ENCODE results near the gene PDLIM3. TPM values are rescaled to one million over a fixed set of nuclear protein-coding genes. Genes with fewer than 3 reads are reported as not detected.

The PDLIM3 gene
- polyA plus RNA-seq, 4 donors: 3.8 to 7.2 (median 4.2) TPM

DNA sequence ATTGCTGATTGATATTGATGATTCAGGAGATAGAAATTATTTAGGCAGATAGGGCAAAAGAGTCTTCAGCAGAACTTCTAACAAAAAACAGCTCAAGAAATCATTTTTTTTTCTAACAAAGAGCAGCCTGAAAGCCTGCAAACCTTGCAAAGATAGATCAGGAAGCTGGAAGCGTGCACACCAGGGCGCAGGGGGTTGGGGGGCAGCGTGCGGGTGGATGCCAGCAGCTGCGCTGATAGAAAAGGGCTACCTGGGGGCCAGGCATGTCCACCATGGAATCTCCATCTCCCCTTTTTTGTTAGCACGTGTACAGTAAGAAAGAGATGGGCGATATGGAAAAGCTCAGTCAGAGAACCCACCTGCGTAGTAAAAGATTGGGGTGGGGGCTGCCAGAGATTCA lies 62.1 kb downstream of the PDLIM3 start:
- DNase-seq (ENCODE audit: low read depth in 4 of 4, low spot score in 3 of 4): no peak

- DNase-seq (ENCODE audit: low read depth in 4 of 4, low spot score in 3 of 4): peak in 1 of 4 donors; percentile 12
Observed at GRCh38 chr4:185472103-185472542, 63.2 kb downstream of the PDLIM3 start.

GRCh38 chr4:185471235-185472102 lies 63.8 kb downstream of the PDLIM3 start, which contains the start of gene CCDC110:
Gene CCDC110 (minus strand): TSS chr4:185471733. CDS start chr4:185471683, 50 bp downstream.
- DNase-seq (ENCODE audit: low read depth in 4 of 4, low spot score in 3 of 4): peak; percentile 75 to 87 (median 82)

GRCh38 chr4:185470501-185471195 lies 64.7 kb downstream of the PDLIM3 start:
- peak in 3 of 4 donors; percentile 35 to 53 (median 40) for DNase-seq (ENCODE audit: low read depth in 4 of 4, low spot score in 3 of 4)

- no peak for DNase-seq (ENCODE audit: low read depth in 4 of 4, low spot score in 3 of 4)
Observed at GRCh38 chr4:185469580-185470154, 65.6 kb downstream of the PDLIM3 start.

- no peak for DNase-seq (ENCODE audit: low read depth in 4 of 4, low spot score in 3 of 4)
Observed at GRCh38 chr4:185468999-185469398, 66.3 kb downstream of the PDLIM3 start.

- DNase-seq (ENCODE audit: low read depth in 4 of 4, low spot score in 3 of 4): no peak
Observed at GRCh38 chr4:185467991-185468390, 67.3 kb downstream of the PDLIM3 start.

GRCh38 chr4:185467101-185467500 lies 68.2 kb downstream of the PDLIM3 start:
- DNase-seq (ENCODE audit: low read depth in 4 of 4, low spot score in 3 of 4): no peak

DNA sequence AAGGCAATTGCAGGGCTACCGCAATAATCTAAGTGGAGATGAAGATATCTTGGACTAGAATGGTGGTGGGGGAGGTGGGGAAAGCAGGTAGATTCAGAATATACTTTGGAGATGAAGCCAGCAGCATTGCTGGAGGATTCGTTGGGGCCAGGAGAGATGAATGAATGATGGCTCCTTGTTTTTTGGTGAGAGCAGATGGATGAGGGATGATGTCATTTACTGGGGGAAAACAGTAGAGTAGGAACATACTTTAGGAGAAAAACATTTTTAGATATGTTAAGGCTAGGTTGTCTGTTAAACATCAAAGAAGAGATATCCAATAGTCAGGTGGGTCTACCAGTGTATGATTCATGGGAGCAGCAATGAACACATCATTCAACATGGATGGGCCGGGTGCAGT lies 69.6 kb downstream of the PDLIM3 start:
- no peak for DNase-seq (ENCODE audit: low read depth in 4 of 4, low spot score in 3 of 4)

- no peak for DNase-seq (ENCODE audit: low read depth in 4 of 4, low spot score in 3 of 4)
Observed at GRCh38 chr4:185464887-185465286, 70.4 kb downstream of the PDLIM3 start.

DNA sequence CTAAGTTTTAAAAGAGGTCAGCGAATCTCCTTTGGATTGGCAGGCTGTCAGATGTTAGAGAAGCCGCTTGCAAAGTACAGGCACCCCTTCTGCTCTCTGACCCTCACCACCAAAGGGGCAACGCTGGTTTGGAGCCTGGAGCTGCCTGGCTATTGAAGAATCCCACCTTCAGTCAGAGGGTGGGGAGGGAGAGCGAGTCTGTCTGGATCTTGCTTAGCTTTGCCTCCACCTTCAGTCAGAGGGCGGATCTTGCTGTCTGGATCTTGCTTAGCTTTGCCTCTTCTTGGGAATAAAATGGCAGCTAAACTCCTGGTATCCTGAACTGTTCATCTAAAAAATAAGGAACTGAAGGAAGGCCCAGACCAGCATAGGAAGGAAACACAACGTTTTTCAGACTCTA lies 71.1 kb downstream of the PDLIM3 start:
- DNase-seq (ENCODE audit: low read depth in 4 of 4, low spot score in 3 of 4): no peak

- DNase-seq (ENCODE audit: low read depth in 4 of 4, low spot score in 3 of 4): no peak
Observed at GRCh38 chr4:185463541-185463940, 71.8 kb downstream of the PDLIM3 start.

DNA sequence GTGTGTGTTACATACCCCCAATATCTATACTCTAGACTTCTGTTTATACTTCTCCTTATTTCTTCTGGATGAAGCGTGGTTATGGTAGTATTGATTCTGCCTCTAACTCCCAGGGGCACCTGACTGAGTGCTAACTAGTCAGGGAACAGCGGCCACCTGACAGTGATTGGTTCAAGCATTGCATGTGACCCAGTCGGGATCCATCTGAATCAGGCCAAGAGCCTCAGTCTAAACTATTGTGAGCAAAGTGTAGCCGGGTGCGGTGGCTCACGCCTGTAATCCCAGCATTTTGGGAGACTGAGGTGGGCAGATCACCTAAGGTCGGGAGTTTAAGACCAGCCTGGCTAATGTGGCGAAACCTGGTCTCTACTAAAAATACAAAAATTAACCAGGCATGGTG lies 73.7 kb downstream of the PDLIM3 start:
- DNase-seq (ENCODE audit: low read depth in 4 of 4, low spot score in 3 of 4): no peak

- no peak for DNase-seq (ENCODE audit: low read depth in 4 of 4, low spot score in 3 of 4)
Observed at GRCh38 chr4:185457136-185457535, 78.2 kb downstream of the PDLIM3 start.

GRCh38 chr4:185456131-185456530 lies 79.2 kb downstream of the PDLIM3 start:
- DNase-seq (ENCODE audit: low read depth in 4 of 4, low spot score in 3 of 4): no peak

Other genes with a start within 250 kb of the PDLIM3 start
- gene LRP2BP, start 139.6 kb downstream of the PDLIM3 start, polyA plus RNA-seq (ENCODE audit: insufficient read length in 4 of 4): 1 to 10 TPM; 2.7 to 3.5 (median 3.1) TPM
- gene ANKRD37, start 138.7 kb downstream of the PDLIM3 start, polyA plus RNA-seq (ENCODE audit: insufficient read length in 4 of 4): 10 to 100 TPM in 3 of 4 donors, 1 to 10 TPM in 1; 10.0 to 15.3 (median 12.1) TPM
- 10 to 100 TPM; 57.8 to 86.3 (median 75.6) TPM for gene UFSP2, start 109.5 kb downstream of the PDLIM3 start, polyA plus RNA-seq (ENCODE audit: insufficient read length in 4 of 4)
- 1 to 10 TPM; 2.2 to 2.7 (median 2.5) TPM for gene CCDC110, start 63.8 kb downstream of the PDLIM3 start, polyA plus RNA-seq (ENCODE audit: insufficient read length in 4 of 4)